Activated T-cell treated with anti-CD3 and anti-CD28 coated beads, Interleukin-2, amount 50 U/mL, for 4 hours (primary cell): ENCODE data around the gene REG4. TPM values are rescaled to one million over a fixed set of nuclear protein-coding genes. Genes with fewer than 3 reads are reported as not detected.
"Not testable (repeated sequence)": the region's sequence is repeated elsewhere in the genome, so short reads cannot be mapped to it uniquely, and the experiment has no call there.

Experiments
- ATAC-seq, 2 donors: fragments of 200-7000 bp; cut with Tn5 transposase; one replicate each; pipeline ENCODE4 v1.10.0; 2021
- DNase-seq: peaks from one replicate; pipeline ENCODE4 v3.0.0-alpha.2; 2020
- H3K27me3 Mint-ChIP-seq: one replicate; pipeline ENCODE4 v1.8.0; 2021; ENCODE audit warnings: low read depth, mixed read lengths
- H3K36me3 Mint-ChIP-seq: one replicate; pipeline ENCODE4 v1.8.0; 2022; ENCODE audit warnings: mixed read lengths; ENCODE audit not compliant: insufficient read depth
- H3K4me1 Mint-ChIP-seq: one replicate; pipeline ENCODE4 v1.8.0; 2021; ENCODE audit warnings: low read depth, mixed read lengths
- H3K4me3 Mint-ChIP-seq: one replicate; pipeline ENCODE4 v1.8.0; 2021; ENCODE audit warnings: mild to moderate bottlenecking, moderate library complexity, mixed read lengths
- H3K9me3 Mint-ChIP-seq: one replicate; pipeline ENCODE4 v1.8.0; 2021; ENCODE audit warnings: mixed read lengths
- total RNA-seq, 3 donors: library from RNA; stranded (reverse); gene quantifications; one replicate each; pipeline ENCODE4 v1.2.1, GENCODE V29; 2021

REG4 gene
- total RNA-seq, 3 donors from 2014 or later = 0.49 to 2.3 (median 1.2) TPM

DNA sequence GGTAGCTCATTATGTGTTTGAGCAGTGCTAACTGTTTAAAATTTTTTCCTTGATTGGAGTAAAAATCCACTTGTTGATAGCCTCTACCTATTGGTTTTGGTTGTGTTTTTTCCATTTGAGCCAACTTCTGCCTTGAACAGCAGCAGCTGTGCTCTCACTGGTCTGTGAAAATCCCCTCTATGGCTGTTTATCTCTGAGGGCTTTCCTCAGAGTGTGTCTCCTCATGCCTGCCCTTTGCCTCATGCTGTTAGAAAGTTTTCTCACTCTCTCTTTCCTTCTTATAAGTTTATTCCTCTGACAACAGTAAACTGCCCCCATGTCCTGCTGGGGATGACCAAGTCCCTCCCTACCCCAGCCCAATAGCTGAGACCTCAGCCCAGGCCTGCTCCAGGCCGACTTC, 14.1 kb downstream of the REG4 start:
- Mint-ChIP-seq H3K9me3 (no peaks in the 10 kb centered on the region), H3K36me3 (no peaks in the 10 kb centered on the region), H3K4me1 (no peaks in the 10 kb centered on the region), H3K27me3 (no peaks in the 10 kb centered on the region), H3K4me3 (no peak overlapping the region)
- no peak for DNase-seq
- no peak for ATAC-seq

DNA sequence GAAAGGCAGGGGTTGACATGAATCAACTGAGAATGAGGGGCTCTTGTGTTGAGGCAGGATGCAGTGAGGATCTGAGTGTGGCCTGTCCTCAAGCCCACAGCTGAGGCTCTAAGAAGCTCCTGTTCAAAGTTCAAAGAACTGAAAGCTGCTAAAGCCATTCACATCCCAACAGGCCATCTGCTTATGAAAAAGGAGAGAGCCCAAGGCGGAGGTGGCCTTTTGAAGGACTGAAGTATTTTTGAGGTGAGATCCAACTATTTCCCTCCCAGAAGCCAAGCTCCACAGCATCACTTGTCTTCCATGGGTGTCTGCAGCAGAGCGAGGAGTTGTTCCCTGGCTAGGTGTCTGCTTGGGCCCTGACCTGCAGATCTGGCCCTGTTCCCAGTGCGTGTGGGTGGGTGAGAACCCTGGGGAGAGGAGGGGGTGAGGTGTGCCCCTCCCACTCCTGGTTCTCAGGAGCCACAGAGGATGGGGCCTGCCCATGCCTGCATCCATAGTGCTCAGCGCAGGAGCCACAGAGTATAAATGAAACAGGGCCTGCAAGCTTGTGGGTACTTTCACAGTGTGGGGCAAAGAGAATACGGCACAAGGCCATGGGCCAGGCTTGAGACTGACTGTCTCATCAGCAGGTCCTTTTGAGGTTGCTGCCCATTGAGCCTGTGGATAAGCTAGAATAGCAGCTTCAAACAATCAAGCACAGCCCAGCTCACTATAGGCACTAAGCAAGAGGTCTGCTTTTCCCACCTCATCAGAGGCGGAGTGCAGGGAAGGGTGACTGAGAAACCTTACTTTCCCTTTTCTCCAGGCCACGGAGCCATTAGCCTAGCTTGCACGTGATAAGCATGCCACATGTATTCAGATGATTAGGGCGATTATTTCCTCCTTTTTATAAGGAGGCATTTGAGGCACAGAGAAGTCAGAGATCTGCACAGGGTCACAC, 15.7 kb downstream of the REG4 start:
- ATAC-seq = no peak

DNA sequence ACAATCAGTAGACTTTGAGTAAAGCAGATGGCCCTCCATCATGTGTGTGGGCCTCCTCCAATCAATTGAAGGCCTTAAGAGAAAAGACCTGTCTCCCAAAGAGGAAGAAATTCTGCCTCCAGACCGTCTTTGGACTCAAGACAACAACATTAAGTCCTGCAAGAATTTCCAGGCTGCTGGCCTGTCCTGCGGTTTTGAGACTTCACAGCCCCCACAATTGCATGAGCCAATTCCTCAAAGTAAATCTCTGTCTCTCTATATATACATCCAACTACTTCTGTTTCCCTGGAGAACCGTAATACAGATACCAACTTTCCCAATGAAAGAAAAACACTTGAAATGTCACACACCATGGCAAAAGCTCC, 16.4 kb downstream of the REG4 start:
- Mint-ChIP-seq H3K4me1 (no peaks in the 10 kb centered on the region), H3K4me3 (no peak overlapping the region), H3K36me3 (no peaks in the 10 kb centered on the region), H3K9me3 (no peaks in the 10 kb centered on the region), H3K27me3 (no peaks in the 10 kb centered on the region)
- no peak for DNase-seq
- ATAC-seq = no peak

More for the DNA sequence above, 15.7 kb downstream of the REG4 start:
- DNase-seq = no peak
- Mint-ChIP-seq H3K36me3 (no peaks in the 10 kb centered on the region), H3K4me1 (no peaks in the 10 kb centered on the region), H3K4me3 (no peak overlapping the region), H3K27me3 (no peaks in the 10 kb centered on the region), H3K9me3 (no peaks in the 10 kb centered on the region)

DNA sequence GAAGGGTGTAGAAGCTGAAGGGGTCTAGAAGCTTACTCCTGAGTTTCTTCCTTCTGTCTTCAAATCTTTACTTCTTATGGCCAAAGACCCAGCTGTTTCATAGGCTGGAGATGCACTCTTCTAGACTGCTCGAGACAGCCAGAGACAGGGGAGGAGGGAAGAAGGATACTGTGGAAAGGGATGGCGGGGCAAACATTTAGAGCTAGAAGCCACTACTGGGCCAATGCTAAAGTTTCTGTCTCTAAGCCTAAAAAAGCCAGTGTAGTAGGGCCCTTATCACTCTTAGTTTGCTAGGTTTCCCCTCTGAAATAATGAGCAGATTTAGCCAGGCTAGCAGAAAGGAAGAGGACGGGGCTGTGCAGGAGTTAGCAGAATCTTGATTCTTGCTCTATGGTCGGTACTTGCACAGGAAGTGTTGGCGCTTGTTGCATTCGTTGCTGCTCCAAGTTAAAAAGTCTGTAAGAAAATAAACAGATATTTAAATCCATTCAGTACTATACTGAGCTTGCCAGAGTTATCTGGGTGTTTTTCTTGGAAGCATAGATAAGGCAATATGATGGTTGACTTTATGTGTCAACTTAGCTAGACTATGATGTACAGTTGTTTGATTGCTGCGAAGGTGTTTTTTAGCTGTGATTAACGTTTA, 16.9 kb downstream of the REG4 start:
- Mint-ChIP-seq H3K4me3 (no peak overlapping the region), H3K9me3 (no peaks in the 10 kb centered on the region), H3K4me1 (no peaks in the 10 kb centered on the region), H3K27me3 (no peaks in the 10 kb centered on the region), H3K36me3 (no peaks in the 10 kb centered on the region)
- DNase-seq = no peak
- ATAC-seq = no peak

DNA sequence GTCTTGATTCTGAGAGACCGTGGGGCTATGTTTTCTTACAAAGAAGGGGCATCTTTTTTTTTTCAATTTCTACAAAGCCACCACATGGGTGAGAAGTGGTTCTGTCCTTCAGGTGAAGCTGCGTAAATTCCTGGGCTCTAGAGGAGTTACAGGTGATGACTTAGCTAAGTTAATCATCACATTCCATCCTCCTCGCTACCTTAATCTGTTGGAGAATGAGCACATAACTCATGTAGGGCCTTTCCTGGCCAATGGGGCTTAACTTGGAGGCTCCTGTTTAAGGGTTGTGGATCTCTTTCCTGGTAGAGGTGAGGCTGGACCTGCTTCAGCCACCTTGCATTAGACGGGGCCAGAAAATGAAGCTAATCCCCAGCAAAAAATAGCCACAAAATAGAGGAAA, 19.9 kb downstream of the REG4 start:
- ATAC-seq (no peak), DNase-seq (no peak)
- H3K4me3 Mint-ChIP-seq = no peak overlapping the region
- no peaks in the 10 kb centered on the region for H3K27me3 Mint-ChIP-seq
- H3K36me3 Mint-ChIP-seq = no peaks in the 10 kb centered on the region
- H3K9me3 Mint-ChIP-seq = no peaks in the 10 kb centered on the region
- H3K4me1 Mint-ChIP-seq = no peaks in the 10 kb centered on the region

DNA sequence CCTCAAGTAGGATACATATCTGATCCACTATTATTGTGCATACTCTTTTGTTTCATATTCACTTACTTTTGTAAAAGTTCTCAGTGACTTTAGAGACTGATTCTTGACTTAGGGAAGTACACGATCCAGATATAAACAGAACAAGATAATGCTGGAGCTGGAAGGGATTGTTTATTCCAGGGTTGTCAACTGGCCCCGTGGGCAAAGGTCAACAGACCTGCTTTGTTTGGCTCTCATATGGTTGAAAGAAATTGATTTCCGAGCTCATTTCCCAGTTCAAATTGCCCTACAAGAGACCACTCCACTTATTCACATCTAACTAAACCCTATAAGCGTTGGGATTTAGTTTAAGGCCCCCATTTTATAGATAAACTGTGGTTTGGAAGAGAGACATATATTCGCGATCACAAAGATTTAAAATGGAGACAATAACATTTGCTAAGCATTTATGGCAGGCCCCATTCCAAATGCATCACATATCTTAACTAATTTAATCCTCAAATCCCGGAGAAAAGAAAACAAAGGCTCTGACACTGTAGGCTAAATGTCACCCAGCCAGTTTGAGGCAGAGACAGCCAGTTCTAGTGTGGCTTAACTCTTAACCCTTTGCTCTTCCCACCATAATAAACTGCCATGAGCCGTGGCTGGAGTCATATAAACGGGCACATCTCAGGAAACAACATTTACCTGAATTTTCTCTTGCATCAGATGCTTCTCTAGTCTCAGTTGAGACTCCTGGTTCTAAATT, 20.6 kb downstream of the REG4 start:
- DNase-seq (no peak), ATAC-seq (no peak)
- Mint-ChIP-seq H3K4me1 (peaks cover 2% of the 10 kb centered on the region), H3K9me3 (no peaks in the 10 kb centered on the region), H3K36me3 (no peaks in the 10 kb centered on the region), H3K27me3 (no peaks in the 10 kb centered on the region), H3K4me3 (no peak overlapping the region)

DNA sequence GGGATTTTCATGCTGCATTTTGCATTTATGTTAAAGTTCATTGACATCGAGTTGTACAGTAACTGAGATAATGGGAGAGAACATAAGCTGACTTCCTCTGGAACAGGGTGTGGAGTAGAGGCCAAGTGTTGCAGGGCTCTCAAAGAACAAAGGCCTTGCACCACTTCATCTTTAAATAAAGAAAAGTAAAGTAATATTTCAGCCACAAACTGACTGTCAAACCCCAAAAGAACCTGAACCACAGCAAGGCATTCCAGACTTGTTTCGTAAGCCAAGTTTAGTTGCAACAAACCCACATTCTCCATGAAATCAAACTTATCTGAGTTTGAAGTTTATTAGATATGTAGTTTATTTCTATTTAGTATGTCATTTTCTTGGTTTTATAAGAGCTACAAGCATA, 23.5 kb downstream of the REG4 start:
- Mint-ChIP-seq H3K9me3 (no peaks in the 10 kb centered on the region), H3K27me3 (no peaks in the 10 kb centered on the region), H3K4me1 (peaks cover 2% of the 10 kb centered on the region), H3K36me3 (no peaks in the 10 kb centered on the region), H3K4me3 (no peak overlapping the region)
- no peak for ATAC-seq
- DNase-seq = no peak

DNA sequence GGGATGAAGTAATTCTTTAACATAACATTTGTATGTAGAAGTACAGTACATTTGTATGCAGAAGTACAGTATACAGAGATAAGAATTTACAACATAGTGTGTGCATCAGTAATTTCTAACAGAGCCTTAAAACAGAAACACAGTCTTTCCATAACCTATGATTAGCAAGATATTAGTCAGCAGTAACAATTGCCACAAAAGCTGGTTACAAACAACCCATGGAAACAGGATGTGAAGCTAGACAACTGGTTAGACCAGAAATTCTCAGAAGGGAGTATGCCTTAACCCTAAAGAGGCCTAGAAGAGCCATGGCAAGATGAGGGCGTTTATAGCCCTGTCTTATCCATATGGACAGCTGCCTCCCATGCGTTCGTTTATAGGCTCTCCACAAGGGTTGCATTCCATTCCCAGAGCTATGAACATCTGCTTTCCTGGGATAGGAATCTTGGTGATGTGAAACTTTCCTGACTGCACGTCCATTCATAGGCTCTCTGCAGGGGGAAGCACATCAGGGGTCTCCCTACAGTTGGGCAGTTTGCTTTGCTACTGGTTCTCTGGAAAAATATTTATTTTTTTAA, 24.7 kb downstream of the REG4 start:
- H3K9me3 Mint-ChIP-seq, H3K4me3 Mint-ChIP-seq, DNase-seq, H3K27me3 Mint-ChIP-seq, H3K4me1 Mint-ChIP-seq, H3K36me3 Mint-ChIP-seq, ATAC-seq: not testable (repeated sequence)

DNA sequence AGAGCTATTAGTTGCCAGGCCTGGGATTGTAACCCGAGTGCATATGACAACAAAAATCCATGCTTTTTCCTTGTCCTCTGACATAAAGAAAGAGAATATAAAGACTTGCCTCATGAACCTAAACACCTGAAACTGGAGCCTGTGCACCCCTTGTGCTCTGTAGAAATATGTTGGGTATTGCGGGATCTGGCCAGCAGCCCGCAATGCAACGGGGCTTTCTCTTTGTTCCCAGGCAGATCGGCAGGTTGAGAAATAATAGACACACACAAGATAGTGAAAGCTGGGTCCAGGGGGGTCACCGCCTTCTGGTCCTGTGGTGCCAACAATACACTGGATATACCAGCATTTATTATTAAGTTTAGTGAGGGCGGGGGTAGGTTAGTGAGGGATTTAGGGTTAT, 25.2 kb downstream of the REG4 start:
- not testable (repeated sequence) for H3K36me3 Mint-ChIP-seq, H3K4me3 Mint-ChIP-seq, H3K27me3 Mint-ChIP-seq, DNase-seq, H3K9me3 Mint-ChIP-seq, ATAC-seq, H3K4me1 Mint-ChIP-seq

DNA sequence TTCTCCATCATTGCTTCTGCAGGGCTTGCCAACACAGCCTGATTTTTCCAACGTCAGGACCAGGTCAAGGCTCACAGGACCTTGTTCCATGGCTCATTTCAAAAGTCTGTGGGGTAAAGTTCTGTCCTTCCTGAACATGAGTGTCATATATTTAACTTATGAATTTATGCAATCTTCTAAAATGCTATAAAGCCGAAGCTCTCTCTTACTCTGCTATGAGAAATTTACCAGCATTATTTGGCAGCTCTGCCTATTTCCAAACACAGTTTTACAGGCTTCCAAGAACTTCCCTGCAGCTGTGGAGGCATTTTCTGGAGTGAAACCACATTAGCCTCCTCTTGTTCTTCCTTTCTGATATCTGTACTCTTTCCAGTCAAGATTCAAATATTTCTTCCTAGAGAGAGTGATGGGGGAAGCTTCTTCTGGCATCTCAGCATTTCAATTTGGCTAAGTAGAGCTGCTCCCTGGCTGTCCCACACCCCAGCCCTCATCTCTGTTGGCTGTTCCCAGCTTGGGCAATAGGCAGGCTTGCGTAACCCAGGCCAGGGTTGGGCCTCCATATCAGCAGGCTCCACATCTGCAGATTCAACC, 27.0 kb downstream of the REG4 start:
- H3K4me1 Mint-ChIP-seq = peaks cover 2% of the 10 kb centered on the region
- no peaks in the 10 kb centered on the region for H3K36me3 Mint-ChIP-seq
- ATAC-seq (no peak), DNase-seq (no peak)
- H3K4me3 Mint-ChIP-seq = no peak overlapping the region
- no peaks in the 10 kb centered on the region for H3K9me3 Mint-ChIP-seq
- H3K27me3 Mint-ChIP-seq = no peaks in the 10 kb centered on the region

DNA sequence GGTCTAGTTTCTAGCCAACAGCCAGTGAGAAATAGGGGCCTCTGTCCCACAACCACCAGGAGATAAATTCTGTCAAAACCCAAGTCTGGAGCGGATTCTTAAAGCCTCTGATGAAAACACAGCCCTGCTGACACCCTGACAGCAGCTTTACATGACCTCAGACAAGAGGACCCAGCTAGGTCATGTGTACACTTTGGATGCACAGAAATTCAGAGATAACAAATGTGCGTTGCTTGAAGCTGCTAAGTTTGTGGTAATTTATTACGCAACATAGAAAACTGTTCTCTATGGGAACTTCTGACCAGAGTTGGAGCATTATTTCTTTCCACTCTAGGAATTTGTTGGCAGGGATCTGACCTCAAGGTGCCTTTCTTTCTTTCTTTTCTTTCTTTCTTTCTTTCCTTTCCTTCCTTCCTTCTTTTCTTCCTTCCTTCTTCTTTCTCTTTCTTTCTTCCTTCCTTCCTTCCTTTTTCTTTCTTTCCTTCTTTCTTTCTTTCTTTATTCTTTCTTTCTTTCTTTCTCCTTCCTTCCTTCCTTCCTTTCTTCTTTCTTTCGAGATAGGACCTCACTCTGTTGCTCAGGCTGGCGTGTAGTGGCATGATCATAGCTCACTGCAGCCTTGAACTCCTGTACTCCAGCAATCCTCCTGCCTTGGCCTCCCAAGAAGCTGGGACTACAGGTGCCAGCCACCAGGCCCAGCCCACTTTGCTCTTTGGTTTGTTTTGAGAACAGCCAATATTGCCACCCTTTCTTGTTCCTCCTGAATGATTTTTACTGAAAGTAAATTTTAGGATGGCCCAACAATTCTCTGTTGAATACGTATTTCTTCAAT, 27.7 kb downstream of the REG4 start:
- Mint-ChIP-seq H3K36me3 (no peaks in the 10 kb centered on the region), H3K27me3 (no peaks in the 10 kb centered on the region), H3K4me1 (peaks cover 2% of the 10 kb centered on the region), H3K4me3 (no peak overlapping the region), H3K9me3 (no peaks in the 10 kb centered on the region)
- ATAC-seq = no peak
- no peak for DNase-seq

DNA sequence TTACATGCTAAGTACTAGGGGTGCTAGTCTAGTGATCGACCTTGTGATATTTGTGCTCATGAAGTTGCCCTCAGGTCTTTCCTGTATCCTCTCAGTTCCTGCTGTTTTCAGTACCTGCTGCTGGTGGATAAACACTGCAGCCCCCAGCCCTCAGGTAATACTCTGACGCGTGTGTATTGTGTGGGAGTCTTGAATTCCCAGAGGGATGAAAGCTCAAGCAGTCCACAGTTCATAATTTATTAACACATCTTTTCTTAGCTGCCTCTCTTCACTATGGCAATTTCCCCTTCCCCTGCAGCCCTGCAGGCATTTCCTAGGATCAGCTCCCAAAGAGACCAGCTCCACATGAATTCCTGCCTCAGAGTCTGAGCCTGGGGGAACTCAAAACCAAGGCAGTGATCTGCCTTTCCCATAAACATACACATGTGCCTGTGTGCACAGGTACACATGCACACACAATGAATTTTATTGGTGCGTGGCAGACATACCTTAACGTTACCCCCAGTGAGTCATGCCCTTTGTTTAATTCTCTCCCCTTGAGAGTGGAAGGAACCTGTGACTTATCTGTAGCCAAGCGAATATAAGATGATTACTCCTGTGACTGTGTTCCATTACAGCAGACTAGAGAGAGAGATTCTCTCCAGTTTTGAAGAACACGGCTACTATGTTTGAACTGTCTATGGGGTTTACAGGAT, 28.5 kb downstream of the REG4 start:
- H3K9me3 Mint-ChIP-seq = no peaks in the 10 kb centered on the region
- no peak for DNase-seq
- H3K27me3 Mint-ChIP-seq = no peaks in the 10 kb centered on the region
- no peaks in the 10 kb centered on the region for H3K36me3 Mint-ChIP-seq
- no peak overlapping the region for H3K4me3 Mint-ChIP-seq
- peaks cover 2% of the 10 kb centered on the region for H3K4me1 Mint-ChIP-seq
- peak in 1 of 2 donors; percentile 35 for ATAC-seq
